ENCODE results near the gene MLANA.

MLANA gene

GRCh38 chr9:5947912-5948311 lies 57.2 kb downstream of the MLANA start:
- Histone ChIP-seq H2AFZ (no peak overlapping the region), H3K9me3 (ENCODE audit: control insufficient read depth, low read length) (no peaks in the 10 kb centered on the region), H3K4me1 (peaks cover 3% of the 10 kb centered on the region), H3K27ac (no peak overlapping the region), H3K27me3 (ENCODE audit: control insufficient read depth, insufficient read depth, low read length) (no peaks in the 10 kb centered on the region), H3K4me2 (ENCODE audit: low read length) (no peak overlapping the region), H3K79me2 (no peaks in the 10 kb centered on the region), H3K36me3 (ENCODE audit: control insufficient read depth, insufficient read depth, low read length) (no peaks in the 10 kb centered on the region), H3K9ac (no peak overlapping the region), H3K4me3 (ENCODE audit: low read depth, low read length) (no peak overlapping the region)
- no peak for TF ChIP-seq CTCF (IDR thresholded peaks at IDR 0.05)

GRCh38 chr9:5949103-5949699 lies 58.5 kb downstream of the MLANA start:
- no peaks in the 10 kb centered on the region for H3K9me3 ChIP-seq (ENCODE audit: control insufficient read depth, low read length)
- H3K27me3 ChIP-seq (ENCODE audit: control insufficient read depth, insufficient read depth, low read length): no peaks in the 10 kb centered on the region
- no peaks in the 10 kb centered on the region for H3K36me3 ChIP-seq (ENCODE audit: control insufficient read depth, insufficient read depth, low read length)
- peak overlapping the region; percentile 47 for H3K4me2 ChIP-seq (ENCODE audit: low read length)
- H3K27ac ChIP-seq: no peak overlapping the region
- TF ChIP-seq CTCF (IDR thresholded peaks at IDR 0.05): no peak
- peaks cover 3% of the 10 kb centered on the region for H3K4me1 ChIP-seq
- no peak overlapping the region for H3K9ac ChIP-seq
- H3K79me2 ChIP-seq: no peaks in the 10 kb centered on the region
- H3K4me3 ChIP-seq (ENCODE audit: low read depth, low read length): peak overlapping the region; percentile 18
- H2AFZ ChIP-seq: no peak overlapping the region

GRCh38 chr9:5950261-5950660 lies 59.6 kb downstream of the MLANA start:
- no peaks in the 10 kb centered on the region for H3K27me3 ChIP-seq (ENCODE audit: control insufficient read depth, insufficient read depth, low read length)
- H3K4me3 ChIP-seq (ENCODE audit: low read depth, low read length): no peak overlapping the region
- no peak overlapping the region for H3K9ac ChIP-seq
- no peaks in the 10 kb centered on the region for H3K9me3 ChIP-seq (ENCODE audit: control insufficient read depth, low read length)
- peaks cover 3% of the 10 kb centered on the region for H3K4me1 ChIP-seq
- no peaks in the 10 kb centered on the region for H3K79me2 ChIP-seq
- H3K36me3 ChIP-seq (ENCODE audit: control insufficient read depth, insufficient read depth, low read length): no peaks in the 10 kb centered on the region
- TF ChIP-seq CTCF (IDR thresholded peaks at IDR 0.05): no peak
- no peak overlapping the region for H2AFZ ChIP-seq
- H3K27ac ChIP-seq: no peak overlapping the region
- H3K4me2 ChIP-seq (ENCODE audit: low read length): no peak overlapping the region

- TF ChIP-seq CTCF (IDR thresholded peaks at IDR 0.05): no peak
These were observed 61.1 kb downstream of the MLANA start for GRCh38 chr9:5951686-5952211.

More at GRCh38 chr9:5951686-5952211, 61.1 kb downstream of the MLANA start:
- H2AFZ ChIP-seq: no peak overlapping the region
- peaks cover 3% of the 10 kb centered on the region for H3K4me1 ChIP-seq
- no peak overlapping the region for H3K4me3 ChIP-seq (ENCODE audit: low read depth, low read length)
- no peaks in the 10 kb centered on the region for H3K36me3 ChIP-seq (ENCODE audit: control insufficient read depth, insufficient read depth, low read length)
- no peaks in the 10 kb centered on the region for H3K27me3 ChIP-seq (ENCODE audit: control insufficient read depth, insufficient read depth, low read length)
- H3K9ac ChIP-seq: no peak overlapping the region
- no peaks in the 10 kb centered on the region for H3K79me2 ChIP-seq
- no peak overlapping the region for H3K27ac ChIP-seq
- no peaks in the 10 kb centered on the region for H3K9me3 ChIP-seq (ENCODE audit: control insufficient read depth, low read length)
- H3K4me2 ChIP-seq (ENCODE audit: low read length): no peak overlapping the region
